Activated naive CD4-positive, alpha-beta T cell treated with Interleukin-2 at 50 U/mL for 16 hours (primary cell): ENCODE data around the gene PCDHA6.
"Not testable (repeated sequence)": the region's sequence is repeated elsewhere in the genome, so short reads cannot be mapped to it uniquely, and the experiment has no call there.

ENCODE experiments used
- DNase-seq: peaks from one replicate; pipeline ENCODE4 v3.0.0-alpha.2; 2020

The PCDHA6 gene

GRCh38 chr5:140821375-140822280 is 6.1 kb upstream of the PCDHA6 start, which contains the start of gene PCDHA5:
Gene PCDHA5, plus strand, starts transcription at chr5:140821613.
- no peak for DNase-seq

- DNase-seq: no peak
These were observed 5.5 kb upstream of the PCDHA6 start for GRCh38 chr5:140822281-140822629.

- DNase-seq: not testable (repeated sequence)
These were observed 4.8 kb upstream of the PCDHA6 start for GRCh38 chr5:140822969-140823368.

GRCh38 chr5:140823475-140823874 is 4.3 kb upstream of the PCDHA6 start:
- no peak for DNase-seq

- DNase-seq: no peak
These were observed 590 bp downstream of the PCDHA6 start for GRCh38 chr5:140828362-140828737.

- DNase-seq: not testable (repeated sequence)
These were observed 2.0 kb downstream of the PCDHA6 start for GRCh38 chr5:140829511-140830501.

GRCh38 chr5:140833993-140834392 is 6.2 kb downstream of the PCDHA6 start, which contains the start of gene PCDHA7:
Gene PCDHA7, plus strand, starts transcription at chr5:140834269. Its CDS starts 115 bp downstream, at chr5:140834384.
- DNase-seq: no peak

GRCh38 chr5:140834439-140835008 is 6.8 kb downstream of the PCDHA6 start:
- not testable (repeated sequence) for DNase-seq

GRCh38 chr5:140835622-140836510 is 8.1 kb downstream of the PCDHA6 start:
- no peak for DNase-seq

- DNase-seq: no peak
These were observed 13.5 kb downstream of the PCDHA6 start, which contains the start of gene PCDHA8 for GRCh38 chr5:140840978-140841962. Gene PCDHA8, plus strand, starts transcription at chr5:140841187. Its CDS starts 135 bp downstream, at chr5:140841322.

GRCh38 chr5:140842798-140843733 is 15.3 kb downstream of the PCDHA6 start:
- no peak for DNase-seq

GRCh38 chr5:140848139-140849102 is 20.7 kb downstream of the PCDHA6 start, which contains the start of gene PCDHA9:
Gene PCDHA9, plus strand, starts transcription at chr5:140848382. Its CDS starts 114 bp downstream, at chr5:140848496.
- DNase-seq: not testable (repeated sequence)

GRCh38 chr5:140849831-140850634 is 22.3 kb downstream of the PCDHA6 start:
- DNase-seq: not testable (repeated sequence)

- DNase-seq: no peak
These were observed 28.3 kb downstream of the PCDHA6 start, which contains the start of gene PCDHA10 for GRCh38 chr5:140855772-140856674. Gene PCDHA10, plus strand, starts transcription at chr5:140855897. Its CDS starts 152 bp downstream, at chr5:140856049.

- no peak for DNase-seq
These were observed 29.6 kb downstream of the PCDHA6 start for GRCh38 chr5:140857177-140857986.
